SJSA1 (cell line): ENCODE measurements around the gene SAMD9L. TPM values are rescaled to one million over a fixed set of nuclear protein-coding genes. Genes with fewer than 3 reads are reported as not detected.
"Not testable (repeated sequence)": the region's sequence is repeated elsewhere in the genome, so short reads cannot be mapped to it uniquely, and the experiment has no call there.

Experiments
- DNase-seq, 2 experiments: peaks; one replicate each; pipeline ENCODE4 v3.0.0-alpha.2; 2015 to 2020; ENCODE audit warnings: low spot score in 2 of 2, low read depth in 1 of 2
- H3K27ac ChIP-seq: fragments of 250-450 bp; sonication (Bioruptor Pico); 2 replicates; pipeline ENCODE4 v1.5.1; 2020; ENCODE audit warnings: mild to moderate bottlenecking, moderate library complexity
- H3K27me3 ChIP-seq: fragments of 250-450 bp; sonication (Bioruptor Pico); replicated peaks from 2 replicates; pipeline ENCODE4 v1.5.1; 2020; ENCODE audit warnings: mild to moderate bottlenecking, moderate library complexity
- H3K36me3 ChIP-seq: fragments of 250-450 bp; sonication (Bioruptor Pico); 2 replicates; pipeline ENCODE4 v1.5.1; 2020; ENCODE audit warnings: mild to moderate bottlenecking
- H3K4me1 ChIP-seq: fragments of 250-450 bp; sonication (Bioruptor Pico); replicated peaks from 2 replicates; pipeline ENCODE4 v1.6.1; 2021; ENCODE audit warnings: mild to moderate bottlenecking
- H3K4me3 ChIP-seq: fragments of 250-450 bp; sonication (Bioruptor Pico); 2 replicates; pipeline ENCODE4 v1.5.1; 2020; ENCODE audit warnings: mild to moderate bottlenecking
- H3K9me3 ChIP-seq: fragments of 250-450 bp; sonication (Bioruptor Pico); replicated peaks from 2 replicates; pipeline ENCODE4 v1.5.1; 2020; ENCODE audit warnings: mild to moderate bottlenecking
- total RNA-seq: library from RNA; depleted of rRNA; stranded (reverse); fragments of >200 nt; shearing (Covaris generic); gene quantifications from 2 replicates; pipeline ENCODE4 v1.2.3, GENCODE V29; 2014

SAMD9L gene
- total RNA-seq, 1 experiment from 2014 or later, result 13.1 TPM

DNA sequence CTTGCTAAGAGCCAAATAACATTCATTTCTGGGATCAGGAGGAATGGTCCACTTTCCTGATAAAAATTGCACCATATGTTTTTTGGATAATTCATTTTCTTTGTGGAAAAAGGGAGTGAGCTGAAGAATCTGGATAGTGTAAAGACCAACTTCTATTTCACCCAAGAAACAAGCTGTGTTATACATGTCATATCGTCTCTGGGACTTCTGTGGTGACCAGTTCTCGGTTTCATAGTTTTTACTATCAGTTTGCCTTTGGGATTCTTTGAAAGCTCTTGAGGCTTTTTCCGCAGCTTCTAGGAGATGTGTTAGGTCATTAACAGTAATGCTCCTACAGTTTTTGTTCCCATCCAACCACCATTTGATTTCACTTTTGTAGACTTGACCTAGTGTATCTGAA, 16.0 kb downstream of the SAMD9L start:
- H3K36me3 ChIP-seq, result peaks cover 20% of the 10 kb centered on the region
- DNase-seq, result no peak
- no peaks in the 10 kb centered on the region; the same call in 1 of the 2 replicates for H3K27me3 ChIP-seq
- no peaks in the 10 kb centered on the region for H3K9me3 ChIP-seq
- H3K4me1 ChIP-seq, result no peaks in the 10 kb centered on the region
- H3K4me3 ChIP-seq, result no peak overlapping the region
- no peak overlapping the region for H3K27ac ChIP-seq

DNA sequence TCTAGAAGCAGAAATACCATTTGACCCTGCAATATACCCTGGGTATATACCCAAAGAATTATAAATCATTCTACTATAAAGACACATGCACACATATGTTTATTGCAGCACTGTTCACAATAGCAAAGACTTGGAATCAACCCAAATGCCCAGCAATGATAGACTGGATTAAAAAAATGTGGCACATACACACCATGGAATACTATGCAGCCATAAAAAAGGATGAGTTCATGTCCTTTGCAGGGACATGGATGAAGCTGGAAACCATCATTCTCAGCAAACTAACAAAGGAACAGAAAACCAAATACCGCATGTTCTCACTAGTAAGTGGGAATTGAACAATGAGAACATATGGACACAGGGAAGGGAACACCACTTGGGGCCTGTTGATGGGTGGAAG, 21.2 kb downstream of the SAMD9L start:
- H3K27ac ChIP-seq, H3K27me3 ChIP-seq, H3K9me3 ChIP-seq, H3K4me1 ChIP-seq, DNase-seq, H3K36me3 ChIP-seq, H3K4me3 ChIP-seq: not testable (repeated sequence)

DNA sequence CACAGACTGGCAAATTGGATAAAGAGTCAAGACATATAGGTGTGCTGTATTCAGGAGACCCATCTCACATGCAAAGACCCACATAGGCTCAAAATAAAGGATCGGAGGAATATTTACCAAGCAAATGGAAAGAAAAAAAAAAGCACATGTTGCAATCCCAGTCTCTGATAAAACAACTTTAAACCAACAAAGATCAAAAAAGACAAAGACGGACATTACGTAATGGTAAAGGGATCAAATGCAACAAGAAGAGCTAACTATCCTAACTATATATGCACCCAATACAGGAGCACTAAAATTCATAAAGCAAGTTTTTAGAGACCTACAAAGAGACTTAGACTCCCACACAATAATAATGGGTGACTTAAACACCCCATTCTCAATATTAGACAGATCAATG, 24.7 kb downstream of the SAMD9L start:
- DNase-seq, H3K9me3 ChIP-seq, H3K27me3 ChIP-seq, H3K4me3 ChIP-seq, H3K36me3 ChIP-seq, H3K27ac ChIP-seq, H3K4me1 ChIP-seq: not testable (repeated sequence)

DNA sequence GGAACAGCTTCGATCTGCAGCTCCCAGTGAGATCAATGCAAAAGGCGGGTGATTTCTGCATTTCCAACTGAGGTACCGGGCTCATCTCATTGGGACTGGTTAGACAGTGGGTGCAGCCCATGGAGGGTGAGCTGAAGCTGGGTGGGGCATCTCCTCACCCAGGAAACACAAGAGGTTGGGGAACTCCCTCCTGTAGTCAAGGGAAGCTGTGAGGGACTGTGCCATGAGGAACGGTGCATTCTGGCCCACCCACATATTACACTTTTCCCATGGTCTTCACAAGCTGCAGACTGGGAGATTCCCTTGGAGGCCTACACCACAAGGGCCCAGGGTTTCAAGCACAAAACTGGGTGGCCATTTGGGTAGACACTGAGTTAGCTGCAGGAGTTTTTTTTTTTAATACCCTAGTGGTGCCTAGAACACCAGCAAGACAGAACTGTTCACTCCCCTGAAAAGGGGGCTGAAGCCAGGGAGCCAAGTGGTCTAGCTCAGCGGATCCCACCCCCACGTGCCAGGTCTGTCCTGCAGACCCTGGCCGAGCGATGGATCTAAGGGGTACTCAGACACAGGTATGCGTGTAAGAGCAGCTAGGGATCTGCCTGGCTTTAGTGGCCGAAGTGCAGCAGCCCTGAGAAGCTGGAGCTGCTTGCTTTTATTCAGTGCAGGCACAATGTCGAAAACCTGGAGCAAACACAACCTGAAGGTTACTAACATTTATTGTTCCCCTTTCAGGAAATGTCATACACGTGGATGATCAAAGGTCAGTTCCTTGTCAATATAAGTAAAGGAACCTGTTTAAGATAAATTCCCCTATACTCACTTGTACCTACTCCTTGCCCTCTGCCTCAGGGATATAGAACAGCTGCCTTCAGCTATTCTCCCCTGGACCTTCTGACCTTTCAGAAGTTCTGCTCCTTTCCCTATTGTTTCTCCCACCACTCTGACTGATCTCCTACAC, 27.3 kb downstream of the SAMD9L start:
- Histone ChIP-seq H3K27ac (no peak overlapping the region), H3K27me3 (no peaks in the 10 kb centered on the region), H3K4me3 (no peak overlapping the region), H3K9me3 (no peaks in the 10 kb centered on the region), H3K36me3 (no peaks in the 10 kb centered on the region), H3K4me1 (peaks cover 17% of the 10 kb centered on the region)
- DNase-seq, result no peak

DNA sequence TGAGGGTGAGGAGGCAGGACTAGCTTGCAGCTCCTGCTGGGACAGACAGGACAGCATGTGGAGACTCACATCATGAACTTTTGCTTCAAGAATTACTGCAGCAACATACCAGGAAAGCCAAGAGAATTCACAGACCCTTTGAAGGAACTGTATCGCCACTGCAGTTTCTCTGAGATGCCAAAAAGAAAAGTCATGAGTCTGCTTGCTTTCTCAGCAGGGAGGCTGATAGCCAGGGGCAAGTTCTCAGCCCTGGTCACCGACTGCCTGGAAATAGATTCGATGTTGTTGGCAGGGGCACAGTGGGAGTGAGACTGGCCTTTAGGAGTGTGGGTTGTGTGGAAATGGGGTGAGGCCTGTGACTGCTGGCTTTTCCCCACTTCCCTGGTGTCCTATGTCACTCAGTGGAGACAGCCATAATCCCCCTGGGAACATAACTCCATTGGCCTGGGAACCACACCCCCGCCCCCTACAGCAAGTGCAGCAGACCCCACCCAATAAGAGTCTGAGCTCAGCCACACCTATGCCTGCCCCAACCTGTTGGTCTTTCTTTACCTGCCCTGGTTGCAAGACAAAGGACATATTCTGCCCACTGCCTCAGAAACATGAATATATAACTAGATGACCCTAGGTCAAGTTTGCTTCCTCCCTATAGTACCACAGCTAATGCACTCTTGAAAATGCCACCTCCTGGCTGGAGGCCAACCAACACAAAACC, 28.8 kb downstream of the SAMD9L start:
- H3K9me3 ChIP-seq, result no peaks in the 10 kb centered on the region
- DNase-seq, result no peak
- peaks cover 30% of the 10 kb centered on the region for H3K4me1 ChIP-seq
- no peak overlapping the region for H3K4me3 ChIP-seq
- H3K36me3 ChIP-seq, result no peaks in the 10 kb centered on the region; the same call in 1 of the 2 replicates
- no peaks in the 10 kb centered on the region for H3K27me3 ChIP-seq
- no peak overlapping the region for H3K27ac ChIP-seq

DNA sequence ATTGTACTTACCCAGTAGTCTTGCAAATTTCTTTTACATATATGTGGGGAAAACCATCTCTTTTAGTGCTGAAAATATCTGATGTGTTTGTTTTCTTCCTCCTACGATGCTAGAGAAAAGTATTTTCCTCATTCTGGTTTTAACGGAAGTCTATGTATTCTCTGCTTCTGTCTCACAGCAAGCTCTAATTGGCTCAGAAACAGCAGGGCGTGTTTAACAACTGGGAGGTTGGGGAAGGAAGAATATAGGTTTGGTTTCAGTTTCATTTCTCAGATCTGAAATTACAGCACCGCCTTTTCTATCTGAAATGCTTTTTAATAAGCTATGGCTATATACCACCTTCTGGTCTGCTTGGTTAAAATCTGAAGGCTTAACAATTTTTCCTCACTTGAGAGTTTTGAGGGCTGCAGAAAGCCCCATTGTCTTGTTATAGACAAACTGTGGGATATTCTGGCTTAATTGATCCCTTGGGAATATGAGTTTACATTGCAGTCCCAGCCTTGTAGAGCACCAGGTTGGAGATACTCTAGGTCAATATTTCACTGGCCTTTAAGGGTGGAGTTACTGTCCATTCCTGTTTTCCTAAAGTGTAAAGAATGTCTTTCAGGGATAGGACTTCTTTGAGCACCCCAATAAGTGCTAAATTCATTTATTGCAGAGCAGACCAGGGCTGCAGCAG, 30.2 kb downstream of the SAMD9L start, which contains the start of gene SAMD9:
Gene SAMD9, minus strand, starts transcription at position 128 of the 679 bp plus-strand sequence. CDS start 11,882 bp downstream, outside the sequence.
- Histone ChIP-seq H3K9me3 (no peaks in the 10 kb centered on the region), H3K4me1 (peaks cover 30% of the 10 kb centered on the region), H3K36me3 (peaks cover 5% of the 10 kb centered on the region; the same call in 1 of the 2 replicates), H3K27ac (peak within 1 kb of the TSS; percentile 91), H3K27me3 (no peaks in the 10 kb centered on the region), H3K4me3 (peak within 1 kb of the TSS; percentile 35)
- DNase-seq, result peak; percentile 71 to 77

DNA sequence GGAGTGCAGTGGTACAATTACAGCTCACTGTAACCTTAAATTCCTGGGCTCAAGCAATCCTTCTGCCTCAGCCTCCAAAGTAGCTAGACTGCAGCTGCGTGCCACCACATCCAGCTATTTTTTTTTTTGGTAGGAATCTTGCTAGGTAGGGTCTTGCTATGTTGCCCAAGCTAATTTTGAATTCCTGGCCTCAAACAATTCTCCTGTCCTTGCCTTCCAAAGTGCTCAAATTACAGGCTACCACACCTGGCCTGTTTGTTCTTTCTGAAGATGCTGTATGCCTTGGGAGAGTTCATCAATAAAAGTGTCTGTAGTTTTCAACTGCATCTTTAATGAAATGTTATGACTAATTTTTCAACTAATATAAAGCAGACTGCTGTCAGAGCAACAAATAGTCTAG, 30.9 kb downstream of the SAMD9L start:
- H3K4me3 ChIP-seq, result peak overlapping the region; percentile 35
- H3K4me1 ChIP-seq, result peaks cover 30% of the 10 kb centered on the region
- H3K27ac ChIP-seq, result peak overlapping the region; percentile 91
- DNase-seq, result peak in 1 of 2 experiments; percentile 31
- H3K36me3 ChIP-seq, result peaks cover 5% of the 10 kb centered on the region; the same call in 1 of the 2 replicates
- H3K9me3 ChIP-seq, result no peaks in the 10 kb centered on the region
- H3K27me3 ChIP-seq, result no peaks in the 10 kb centered on the region

DNA sequence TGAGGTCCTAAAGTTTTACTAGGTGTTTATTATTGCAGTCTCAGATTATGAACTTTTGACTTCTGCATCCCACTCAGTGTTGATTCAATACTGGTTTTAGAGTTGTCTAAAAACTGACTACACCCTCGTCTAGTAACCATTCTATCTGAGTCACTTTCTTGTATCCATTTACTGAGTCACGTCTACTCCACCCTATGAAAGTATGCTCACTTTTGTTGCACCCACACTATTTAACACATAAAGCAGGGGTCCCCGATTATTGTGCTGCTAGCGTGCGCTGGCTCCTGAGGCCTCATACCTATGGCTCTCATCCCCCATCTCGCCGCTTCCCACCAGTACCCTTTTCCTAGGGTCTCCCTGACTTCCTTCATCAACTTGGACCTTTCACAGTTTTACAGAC, 32.4 kb downstream of the SAMD9L start:
- peaks cover 5% of the 10 kb centered on the region; the same call in 1 of the 2 replicates for H3K36me3 ChIP-seq
- DNase-seq, result peak in 1 of 2 experiments; percentile 69

DNA sequence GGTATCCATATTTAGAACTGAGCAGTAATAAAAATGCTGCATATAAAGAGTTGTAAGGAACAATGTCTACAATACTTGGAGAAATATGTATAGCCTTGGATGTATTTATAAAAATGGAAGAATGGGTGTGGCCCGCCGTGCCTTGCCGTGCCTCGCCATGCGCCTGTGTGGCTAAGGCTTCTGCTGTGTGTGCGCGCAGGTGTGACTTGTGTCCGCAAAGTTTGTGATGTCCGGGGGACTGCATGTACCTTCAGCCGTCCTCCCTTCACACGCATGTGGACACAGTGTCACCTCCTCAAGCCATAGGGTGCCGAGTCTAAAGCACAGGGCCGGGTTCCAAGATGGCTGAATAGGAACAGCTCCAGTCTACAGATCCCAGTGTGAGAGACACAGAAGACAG, 40.2 kb downstream of the SAMD9L start:
- no peak for DNase-seq
- Histone ChIP-seq H3K36me3 (peaks cover 42% of the 10 kb centered on the region), H3K4me1 (no peaks in the 10 kb centered on the region), H3K27me3 (no peaks in the 10 kb centered on the region), H3K27ac (no peak overlapping the region), H3K4me3 (no peak overlapping the region), H3K9me3 (no peaks in the 10 kb centered on the region)

More for the DNA sequence above, 32.4 kb downstream of the SAMD9L start:
- H3K27me3 ChIP-seq, result no peaks in the 10 kb centered on the region
- H3K9me3 ChIP-seq, result no peaks in the 10 kb centered on the region
- H3K4me3 ChIP-seq, result peak overlapping the region; percentile 35
- peaks cover 30% of the 10 kb centered on the region for H3K4me1 ChIP-seq
- H3K27ac ChIP-seq, result peak overlapping the region; percentile 91

DNA sequence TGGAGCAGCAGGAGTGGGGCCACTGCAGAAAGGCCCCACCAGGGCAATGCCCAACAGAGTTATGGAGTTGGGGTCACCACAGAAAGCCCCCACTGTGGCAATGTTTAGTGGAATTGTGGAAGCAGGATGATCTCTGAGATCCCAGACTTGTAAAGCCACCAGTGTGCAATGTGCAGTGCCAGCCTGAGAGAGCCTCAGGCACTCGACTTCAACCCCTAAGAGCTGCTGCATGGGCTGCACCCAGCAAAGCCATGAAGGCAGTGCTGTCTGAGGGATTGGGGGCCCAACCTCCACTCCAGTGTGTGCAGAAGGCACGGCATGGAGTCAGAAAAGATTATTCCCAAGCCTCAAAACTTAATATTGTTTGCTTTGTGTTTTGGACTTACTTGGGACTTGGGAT, 50.8 kb downstream of the SAMD9L start:
- H3K4me1 ChIP-seq, result no peaks in the 10 kb centered on the region
- no peak overlapping the region for H3K4me3 ChIP-seq
- no peaks in the 10 kb centered on the region for H3K9me3 ChIP-seq
- no peaks in the 10 kb centered on the region for H3K27me3 ChIP-seq
- no peak for DNase-seq
- no peak overlapping the region for H3K27ac ChIP-seq
- H3K36me3 ChIP-seq, result peaks cover 15% of the 10 kb centered on the region

DNA sequence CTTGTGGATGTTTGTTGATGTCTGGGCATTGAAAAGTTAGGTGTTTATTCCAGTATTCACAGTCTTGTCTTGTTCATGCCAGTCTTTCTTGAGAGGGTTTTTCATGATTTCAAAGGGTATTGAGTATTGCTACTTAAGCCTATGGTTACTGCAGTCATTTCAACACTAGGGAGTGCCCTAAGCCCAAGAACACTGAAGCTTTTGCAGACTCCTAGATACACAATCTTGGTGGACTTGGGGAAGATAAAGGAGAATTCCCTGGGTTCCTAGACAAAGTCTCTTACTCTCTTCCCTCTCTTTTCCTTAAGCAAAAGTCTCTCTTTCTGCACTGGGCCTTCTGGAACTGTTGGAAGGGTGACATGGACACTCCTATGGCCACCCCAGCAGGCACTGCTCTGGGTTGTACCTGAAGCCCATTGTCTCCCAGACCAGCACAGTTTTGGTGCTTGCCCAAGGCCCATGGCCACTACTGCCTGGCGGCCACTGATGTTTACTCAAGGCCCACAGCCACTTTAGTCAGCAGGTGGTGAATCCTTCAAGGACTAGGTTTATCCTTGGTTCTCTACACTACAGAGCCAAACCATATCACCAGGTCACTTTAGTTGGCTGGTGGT, 55.3 kb downstream of the SAMD9L start:
- Histone ChIP-seq H3K27ac (no peak overlapping the region), H3K4me3 (no peak overlapping the region), H3K27me3 (no peaks in the 10 kb centered on the region), H3K4me1 (no peaks in the 10 kb centered on the region; the same call in 1 of the 2 replicates), H3K36me3 (no peaks in the 10 kb centered on the region), H3K9me3 (no peaks in the 10 kb centered on the region)
- DNase-seq, result no peak
